ENCODE data around the gene OR10J5. TPM values are rescaled to one million over a fixed set of nuclear protein-coding genes. Genes with fewer than 3 reads are reported as not detected.

The OR10J5 gene
- total RNA-seq, 1 donor from 2014 or later, result not detected

DNA sequence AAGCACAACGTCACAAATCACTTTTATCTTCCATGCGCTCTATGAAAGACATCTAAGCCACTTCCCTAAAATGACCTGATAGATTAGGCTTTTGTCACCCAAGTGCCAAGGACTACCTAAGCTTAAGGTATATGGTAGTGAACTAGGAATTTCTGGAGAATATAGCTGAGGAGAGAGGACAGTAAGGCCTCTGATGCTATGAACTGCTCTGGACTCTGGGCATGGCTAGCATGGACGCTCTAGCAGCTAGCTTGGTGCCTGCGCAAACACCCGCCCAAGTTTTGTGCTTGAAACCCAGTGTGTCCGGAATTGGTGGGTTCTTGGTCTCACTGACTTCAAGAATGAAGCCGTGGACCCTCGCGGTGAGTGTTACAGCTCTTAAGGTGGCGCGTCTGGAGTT, 42.5 kb downstream of the OR10J5 start:
- H3K27me3 ChIP-seq (ENCODE audit: control insufficient read depth in 3 of 3, insufficient read depth in 3 of 3, low read length in 3 of 3), result no peaks in the 10 kb centered on the region
- no peaks in the 10 kb centered on the region for H3K36me3 ChIP-seq (ENCODE audit: control insufficient read depth in 3 of 3, insufficient read depth in 3 of 3, low read length in 3 of 3)
- no peaks in the 10 kb centered on the region for H3K4me1 ChIP-seq (ENCODE audit: control insufficient read depth in 3 of 3, insufficient read depth in 3 of 3, low read length in 3 of 3)
- no peak overlapping the region for H3K27ac ChIP-seq (ENCODE audit: low read depth, low read length)
- no peak overlapping the region for H3K4me3 ChIP-seq (ENCODE audit: low read length in 3 of 3)
- no peak overlapping the region for H3K9ac ChIP-seq (ENCODE audit: low read depth in 1 of 3, low read length in 3 of 3)
- no peaks in the 10 kb centered on the region for H3K9me3 ChIP-seq (ENCODE audit: control insufficient read depth in 3 of 3, low read length in 3 of 3)

DNA sequence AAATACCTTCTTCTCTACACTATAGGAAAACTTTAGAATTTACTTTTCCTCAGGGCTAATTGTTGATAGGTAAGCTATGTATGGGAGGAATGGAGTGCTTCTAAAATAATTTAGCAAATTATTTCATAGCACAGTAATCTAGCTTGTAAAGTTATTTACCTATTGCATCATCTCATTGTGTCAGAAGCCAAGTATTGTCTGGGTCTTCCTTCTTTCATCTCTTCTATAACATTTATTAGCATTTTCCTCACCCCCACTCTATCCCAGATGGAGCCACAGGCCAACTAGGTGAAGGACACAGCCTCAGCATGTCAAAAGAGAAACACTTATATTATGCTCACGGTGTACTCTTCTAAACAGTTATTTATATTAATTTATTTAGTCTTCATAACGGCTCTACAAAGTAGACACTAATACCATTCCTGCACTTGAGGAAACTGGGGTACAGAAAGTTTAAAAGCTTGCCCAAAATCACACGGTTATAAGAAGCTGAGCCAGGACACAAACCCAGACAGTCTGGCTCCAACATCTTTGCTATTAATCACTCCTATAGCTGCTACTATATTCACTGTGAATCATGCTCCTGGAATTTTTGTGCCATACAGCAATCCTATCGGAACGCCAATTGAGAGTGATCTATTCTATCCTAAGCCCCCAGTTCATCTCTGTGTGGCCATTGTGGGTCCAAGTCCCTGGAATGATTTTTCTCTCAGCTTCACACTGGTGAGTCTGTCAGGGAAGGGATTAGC, 43.1 kb downstream of the OR10J5 start:
- no peak overlapping the region for H3K4me3 ChIP-seq (ENCODE audit: low read length in 3 of 3)
- H3K4me1 ChIP-seq (ENCODE audit: control insufficient read depth in 3 of 3, insufficient read depth in 3 of 3, low read length in 3 of 3), result no peaks in the 10 kb centered on the region
- H3K36me3 ChIP-seq (ENCODE audit: control insufficient read depth in 3 of 3, insufficient read depth in 3 of 3, low read length in 3 of 3), result no peaks in the 10 kb centered on the region
- H3K9ac ChIP-seq (ENCODE audit: low read depth in 1 of 3, low read length in 3 of 3), result no peak overlapping the region
- no peaks in the 10 kb centered on the region for H3K9me3 ChIP-seq (ENCODE audit: control insufficient read depth in 3 of 3, low read length in 3 of 3)
- H3K27me3 ChIP-seq (ENCODE audit: control insufficient read depth in 3 of 3, insufficient read depth in 3 of 3, low read length in 3 of 3), result no peaks in the 10 kb centered on the region
- no peak overlapping the region for H3K27ac ChIP-seq (ENCODE audit: low read depth, low read length)

Other genes starting within 250 kb of the OR10J5 start
- 0.52 TPM for gene FCER1A, start 233.7 kb downstream of the OR10J5 start, total RNA-seq
- not detected for gene OR10J4, start 103.8 kb downstream of the OR10J5 start, total RNA-seq
- not detected for gene OR10J1, start 96.3 kb downstream of the OR10J5 start, total RNA-seq
- 0.52 TPM for gene APCS, start 51.8 kb upstream of the OR10J5 start, total RNA-seq
- not detected for gene CRP, start 178.6 kb upstream of the OR10J5 start, total RNA-seq
- 7.3 TPM for gene DUSP23, start 245.0 kb upstream of the OR10J5 start, total RNA-seq

All from skeletal muscle tissue (tissue), 4 donors.